HepG2 (cell line): ENCODE measurements around the gene DMPK. TPM values are rescaled to one million over a fixed set of nuclear protein-coding genes. Genes with fewer than 3 reads are reported as not detected.

ENCODE experiments used
- ATM ChIP-seq: fragments of 450-650 bp; IDR thresholded peaks from 2 replicates; pipeline ENCODE4 v1.7.1; 2017; ENCODE audit warnings: mild to moderate bottlenecking, borderline replicate concordance
- GATAD1 ChIP-seq: IDR thresholded peaks from 2 replicates; pipeline ENCODE4 v1.6.1; 2016; ENCODE audit warnings: missing genetic modification reagents, missing compliant biosample characterization
- GATAD2A ChIP-seq: IDR thresholded peaks from 2 replicates; pipeline ENCODE4 v1.6.1; 2016
- REPIN1 ChIP-seq: sonication (generic); formaldehyde crosslinking; IDR thresholded peaks from 2 replicates; pipeline ENCODE4 v1.8.0; 2022; ENCODE audit warnings: missing genetic modification reagents, low read depth, mild to moderate bottlenecking, borderline replicate concordance
- SETDB1 ChIP-seq: sonication (generic); formaldehyde crosslinking; IDR thresholded peaks from 2 replicates; pipeline ENCODE4 v1.5.1; 2020; ENCODE audit warnings: missing genetic modification reagents, mild to moderate bottlenecking, borderline replicate concordance
- YY1 ChIP-seq: IDR thresholded peaks from 2 replicates; pipeline ENCODE4 v1.6.1; 2011; ENCODE audit warnings: low read length, low read depth, moderate library complexity, mild to moderate bottlenecking; ENCODE audit not compliant: insufficient read depth, insufficient replicate concordance
- ZNF121 ChIP-seq: sonication (generic); formaldehyde crosslinking; IDR thresholded peaks from 2 replicates; pipeline ENCODE4 v1.5.0; 2020; ENCODE audit warnings: mild to moderate bottlenecking, missing genetic modification reagents
- ZNF205 ChIP-seq: IDR thresholded peaks from 2 replicates; pipeline ENCODE4 v1.6.1; 2018; ENCODE audit warnings: missing biosample characterization, missing genetic modification reagents
- ZNF30 ChIP-seq: sonication (generic); formaldehyde crosslinking; IDR thresholded peaks from 2 replicates; pipeline ENCODE4 v1.5.0; 2020; ENCODE audit warnings: mild to moderate bottlenecking, missing genetic modification reagents
- ZNF451 ChIP-seq: sonication (generic); formaldehyde crosslinking; IDR thresholded peaks from 2 replicates; pipeline ENCODE4 v1.5.0; 2020; ENCODE audit warnings: mild to moderate bottlenecking, missing genetic modification reagents
- ZNF746 ChIP-seq: sonication (generic); formaldehyde crosslinking; IDR thresholded peaks from 2 replicates; pipeline ENCODE4 v1.8.0; 2022; ENCODE audit warnings: mild to moderate bottlenecking, missing genetic modification reagents
- ZNF75D ChIP-seq: sonication (generic); formaldehyde crosslinking; IDR thresholded peaks from 2 replicates; pipeline ENCODE4 v1.8.1; 2023; ENCODE audit warnings: missing genetic modification reagents, mild to moderate bottlenecking, borderline replicate concordance
- ZNF781 ChIP-seq: sonication (generic); formaldehyde crosslinking; IDR thresholded peaks from 2 replicates; pipeline ENCODE4 v1.5.1; 2020; ENCODE audit warnings: borderline replicate concordance, mild to moderate bottlenecking, missing genetic modification reagents; ENCODE audit errors: not compliant biosample characterization
- polyA plus RNA-seq, 8 experiments: library from polyadenylated mRNA; depleted of rRNA in 3 of 8; stranded (reverse) in 7 of 8; unstranded in 1 of 8; fragments of >200 nt; fragmentation: Illumina TruSeq in 4 of 8; extraction: Trizol in 4 of 8; gene quantifications; 2 replicates each; pipeline versions ENCODE4 v1.2.1 to v1.2.3, GENCODE V29; 2011 to 2016; ENCODE audit warnings: low read depth in 4 of 8, missing spikeins in 1 of 8, mixed read lengths in 1 of 8; ENCODE audit not compliant: insufficient read depth in 1 of 8
- total RNA-seq, 5 experiments: library from RNA; depleted of rRNA; stranded (reverse); fragments of >200 nt; fragmentation: Illumina TruSeq; extraction: Trizol; gene quantifications; 2 replicates each; pipeline ENCODE4 v1.2.3, GENCODE V29; 2016; ENCODE audit warnings: low read depth in 1 of 5
- TF ChIP-seq, protein P1 (sequence below): sonication (generic); formaldehyde crosslinking; IDR thresholded peaks from 2 replicates; pipeline ENCODE4 v1.4.0; 2020; ENCODE audit warnings: low read depth, missing genetic modification reagents
- TF ChIP-seq, protein P2 (sequence below): sonication (generic); formaldehyde crosslinking; IDR thresholded peaks from 2 replicates; pipeline ENCODE4 v1.4.0; 2020; ENCODE audit warnings: missing genetic modification reagents
- TF ChIP-seq, protein P3 (sequence below): sonication (generic); formaldehyde crosslinking; IDR thresholded peaks from 2 replicates; pipeline ENCODE4 v1.5.1; 2020; ENCODE audit warnings: mild to moderate bottlenecking, missing genetic modification reagents
- TF ChIP-seq, protein P4 (sequence below): sonication (generic); formaldehyde crosslinking; IDR thresholded peaks from 2 replicates; pipeline ENCODE4 v1.4.0; 2020; ENCODE audit warnings: missing genetic modification reagents

Gene DMPK
- total and polyA plus RNA-seq, 2 of the 13 experiments (the other 11 are each of a cell fraction or from before 2014, with no cell fraction given), result 5.3 to 8.8 TPM

DNA sequence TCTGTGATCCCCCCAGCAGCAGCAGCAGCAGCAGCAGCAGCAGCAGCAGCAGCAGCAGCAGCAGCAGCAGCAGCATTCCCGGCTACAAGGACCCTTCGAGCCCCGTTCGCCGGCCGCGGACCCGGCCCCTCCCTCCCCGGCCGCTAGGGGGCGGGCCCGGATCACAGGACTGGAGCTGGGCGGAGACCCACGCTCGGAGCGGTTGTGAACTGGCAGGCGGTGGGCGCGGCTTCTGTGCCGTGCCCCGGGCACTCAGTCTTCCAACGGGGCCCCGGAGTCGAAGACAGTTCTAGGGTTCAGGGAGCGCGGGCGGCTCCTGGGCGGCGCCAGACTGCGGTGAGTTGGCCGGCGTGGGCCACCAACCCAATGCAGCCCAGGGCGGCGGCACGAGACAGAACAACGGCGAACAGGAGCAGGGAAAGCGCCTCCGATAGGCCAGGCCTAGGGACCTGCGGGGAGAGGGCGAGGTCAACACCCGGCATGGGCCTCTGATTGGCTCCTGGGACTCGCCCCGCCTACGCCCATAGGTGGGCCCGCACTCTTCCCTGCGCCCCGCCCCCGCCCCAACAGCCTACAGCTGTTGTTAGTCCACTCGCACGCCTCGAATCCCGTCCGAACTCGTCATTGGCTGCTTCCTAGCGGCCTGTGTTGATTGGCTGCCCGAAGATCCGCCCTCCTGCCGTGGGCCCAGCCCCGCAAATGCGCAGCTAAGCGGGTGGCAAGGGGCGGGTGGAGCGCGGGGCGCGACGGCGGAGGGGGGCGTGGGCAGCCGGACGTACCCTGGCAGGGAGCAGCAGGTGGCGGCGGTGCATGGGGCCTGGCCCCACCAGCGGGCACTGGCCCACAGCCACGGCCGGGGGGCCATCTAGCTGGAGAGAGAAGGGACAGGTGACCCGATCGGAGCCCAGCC lies 11.8 kb downstream of the DMPK start (continued):
- TF ChIP-seq, protein P1, sequence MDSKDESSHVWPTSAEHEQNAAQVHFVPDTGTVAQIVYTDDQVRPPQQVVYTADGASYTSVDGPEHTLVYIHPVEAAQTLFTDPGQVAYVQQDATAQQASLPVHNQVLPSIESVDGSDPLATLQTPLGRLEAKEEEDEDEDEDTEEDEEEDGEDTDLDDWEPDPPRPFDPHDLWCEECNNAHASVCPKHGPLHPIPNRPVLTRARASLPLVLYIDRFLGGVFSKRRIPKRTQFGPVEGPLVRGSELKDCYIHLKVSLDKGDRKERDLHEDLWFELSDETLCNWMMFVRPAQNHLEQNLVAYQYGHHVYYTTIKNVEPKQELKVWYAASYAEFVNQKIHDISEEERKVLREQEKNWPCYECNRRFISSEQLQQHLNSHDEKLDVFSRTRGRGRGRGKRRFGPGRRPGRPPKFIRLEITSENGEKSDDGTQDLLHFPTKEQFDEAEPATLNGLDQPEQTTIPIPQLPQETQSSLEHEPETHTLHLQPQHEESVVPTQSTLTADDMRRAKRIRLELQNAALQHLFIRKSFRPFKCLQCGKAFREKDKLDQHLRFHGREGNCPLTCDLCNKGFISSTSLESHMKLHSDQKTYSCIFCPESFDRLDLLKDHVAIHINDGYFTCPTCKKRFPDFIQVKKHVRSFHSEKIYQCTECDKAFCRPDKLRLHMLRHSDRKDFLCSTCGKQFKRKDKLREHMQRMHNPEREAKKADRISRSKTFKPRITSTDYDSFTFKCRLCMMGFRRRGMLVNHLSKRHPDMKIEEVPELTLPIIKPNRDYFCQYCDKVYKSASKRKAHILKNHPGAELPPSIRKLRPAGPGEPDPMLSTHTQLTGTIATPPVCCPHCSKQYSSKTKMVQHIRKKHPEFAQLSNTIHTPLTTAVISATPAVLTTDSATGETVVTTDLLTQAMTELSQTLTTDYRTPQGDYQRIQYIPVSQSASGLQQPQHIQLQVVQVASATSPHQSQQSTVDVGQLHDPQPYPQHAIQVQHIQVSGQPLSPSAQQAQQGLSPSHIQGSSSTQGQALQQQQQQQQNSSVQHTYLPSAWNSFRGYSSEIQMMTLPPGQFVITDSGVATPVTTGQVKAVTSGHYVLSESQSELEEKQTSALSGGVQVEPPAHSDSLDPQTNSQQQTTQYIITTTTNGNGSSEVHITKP (CRISPR knock-in tag), result no peak
- TF ChIP-seq YY1 (peak; percentile 25), GATAD1 (CRISPR knock-in tag) (no peak; the same call in none of the 2 replicates), ZNF121 (CRISPR knock-in tag) (no peak), SETDB1 (CRISPR knock-in tag) (no peak), ZNF30 (CRISPR knock-in tag) (no peak), REPIN1 (CRISPR knock-in tag) (peak; percentile 20; the same call in 1 of the 2 replicates), ZNF746 (CRISPR knock-in tag) (peak; percentile 64), ZNF75D (no peak), ATM (no peak), ZNF451 (CRISPR knock-in tag) (peak; percentile 74), GATAD2A (0 out of 2 replicates have a peak, but pooled peaks have one; percentile 28), ZNF781 (CRISPR knock-in tag) (peak; percentile 83), ZNF205 (CRISPR knock-in tag) (no peak; the same call in 1 of the 2 replicates)
- TF ChIP-seq, protein P2, sequence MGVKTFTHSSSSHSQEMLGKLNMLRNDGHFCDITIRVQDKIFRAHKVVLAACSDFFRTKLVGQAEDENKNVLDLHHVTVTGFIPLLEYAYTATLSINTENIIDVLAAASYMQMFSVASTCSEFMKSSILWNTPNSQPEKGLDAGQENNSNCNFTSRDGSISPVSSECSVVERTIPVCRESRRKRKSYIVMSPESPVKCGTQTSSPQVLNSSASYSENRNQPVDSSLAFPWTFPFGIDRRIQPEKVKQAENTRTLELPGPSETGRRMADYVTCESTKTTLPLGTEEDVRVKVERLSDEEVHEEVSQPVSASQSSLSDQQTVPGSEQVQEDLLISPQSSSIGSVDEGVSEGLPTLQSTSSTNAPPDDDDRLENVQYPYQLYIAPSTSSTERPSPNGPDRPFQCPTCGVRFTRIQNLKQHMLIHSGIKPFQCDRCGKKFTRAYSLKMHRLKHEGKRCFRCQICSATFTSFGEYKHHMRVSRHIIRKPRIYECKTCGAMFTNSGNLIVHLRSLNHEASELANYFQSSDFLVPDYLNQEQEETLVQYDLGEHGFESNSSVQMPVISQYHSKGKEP, result peak; percentile 63; the same call in 1 of the 2 replicates
- TF ChIP-seq, protein P3, sequence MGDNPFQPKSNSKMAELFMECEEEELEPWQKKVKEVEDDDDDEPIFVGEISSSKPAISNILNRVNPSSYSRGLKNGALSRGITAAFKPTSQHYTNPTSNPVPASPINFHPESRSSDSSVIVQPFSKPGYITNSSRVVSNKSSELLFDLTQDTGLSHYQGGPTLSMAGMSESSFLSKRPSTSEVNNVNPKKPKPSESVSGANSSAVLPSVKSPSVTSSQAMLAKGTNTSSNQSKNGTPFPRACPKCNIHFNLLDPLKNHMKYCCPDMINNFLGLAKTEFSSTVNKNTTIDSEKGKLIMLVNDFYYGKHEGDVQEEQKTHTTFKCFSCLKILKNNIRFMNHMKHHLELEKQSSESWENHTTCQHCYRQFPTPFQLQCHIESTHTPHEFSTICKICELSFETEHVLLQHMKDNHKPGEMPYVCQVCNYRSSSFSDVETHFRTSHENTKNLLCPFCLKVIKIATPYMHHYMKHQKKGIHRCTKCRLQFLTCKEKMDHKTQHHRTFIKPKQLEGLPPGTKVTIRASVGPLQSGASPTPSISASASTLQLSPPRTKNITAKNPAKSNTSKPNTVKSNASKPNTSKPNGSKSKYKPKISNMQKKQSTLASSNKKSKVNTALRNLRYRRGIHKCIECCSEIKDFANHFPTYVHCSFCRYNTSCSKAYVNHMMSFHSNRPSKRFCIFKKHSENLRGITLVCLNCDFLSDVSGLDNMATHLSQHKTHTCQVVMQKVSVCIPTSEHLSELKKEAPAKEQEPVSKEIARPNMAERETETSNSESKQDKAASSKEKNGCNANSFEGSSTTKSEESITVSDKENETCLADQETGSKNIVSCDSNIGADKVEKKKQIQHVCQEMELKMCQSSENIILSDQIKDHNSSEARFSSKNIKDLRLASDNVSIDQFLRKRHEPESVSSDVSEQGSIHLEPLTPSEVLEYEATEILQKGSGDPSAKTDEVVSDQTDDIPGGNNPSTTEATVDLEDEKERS, result peak; percentile 85
- TF ChIP-seq, protein P4, sequence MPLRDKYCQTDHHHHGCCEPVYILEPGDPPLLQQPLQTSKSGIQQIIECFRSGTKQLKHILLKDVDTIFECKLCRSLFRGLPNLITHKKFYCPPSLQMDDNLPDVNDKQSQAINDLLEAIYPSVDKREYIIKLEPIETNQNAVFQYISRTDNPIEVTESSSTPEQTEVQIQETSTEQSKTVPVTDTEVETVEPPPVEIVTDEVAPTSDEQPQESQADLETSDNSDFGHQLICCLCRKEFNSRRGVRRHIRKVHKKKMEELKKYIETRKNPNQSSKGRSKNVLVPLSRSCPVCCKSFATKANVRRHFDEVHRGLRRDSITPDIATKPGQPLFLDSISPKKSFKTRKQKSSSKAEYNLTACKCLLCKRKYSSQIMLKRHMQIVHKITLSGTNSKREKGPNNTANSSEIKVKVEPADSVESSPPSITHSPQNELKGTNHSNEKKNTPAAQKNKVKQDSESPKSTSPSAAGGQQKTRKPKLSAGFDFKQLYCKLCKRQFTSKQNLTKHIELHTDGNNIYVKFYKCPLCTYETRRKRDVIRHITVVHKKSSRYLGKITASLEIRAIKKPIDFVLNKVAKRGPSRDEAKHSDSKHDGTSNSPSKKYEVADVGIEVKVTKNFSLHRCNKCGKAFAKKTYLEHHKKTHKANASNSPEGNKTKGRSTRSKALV (CRISPR knock-in tag), result peak; percentile 51; the same call in 1 of the 2 replicates
